Muscle layer of colon (tissue), 2 donors: ENCODE data around the gene DYNLL2.
"Not testable (repeated sequence)": the region's sequence is repeated elsewhere in the genome, so short reads cannot be mapped to it uniquely, and the experiment has no call there.

Experiments used
- H3K27ac ChIP-seq: one replicate; pipeline ENCODE4 v1.7.0; 2013; ENCODE audit warnings: low read depth, mild to moderate bottlenecking, low read length, moderate library complexity
- H3K27me3 ChIP-seq, 2 donors: one replicate each; pipeline ENCODE4 v1.7.0; 2013; ENCODE audit warnings: low read length in 2 of 2, mild to moderate bottlenecking in 2 of 2; ENCODE audit not compliant: insufficient read depth in 2 of 2, control insufficient read depth in 1 of 2
- H3K36me3 ChIP-seq: one replicate; pipeline ENCODE4 v1.7.0; 2013; ENCODE audit warnings: mild to moderate bottlenecking, low read length; ENCODE audit not compliant: insufficient read depth
- H3K4me1 ChIP-seq: one replicate; pipeline ENCODE4 v1.7.0; 2013; ENCODE audit warnings: mild to moderate bottlenecking, low read length; ENCODE audit not compliant: insufficient read depth
- H3K4me3 ChIP-seq, 2 donors: one replicate each; pipeline ENCODE4 v1.7.0; 2013; ENCODE audit warnings: low read length in 2 of 2, low read depth in 1 of 2, mild to moderate bottlenecking in 1 of 2, moderate library complexity in 1 of 2
- H3K9ac ChIP-seq: one replicate; pipeline ENCODE4 v1.7.0; 2013; ENCODE audit warnings: low read length
- H3K9me3 ChIP-seq: one replicate; pipeline ENCODE4 v1.7.0; 2013; ENCODE audit warnings: mild to moderate bottlenecking, low read length
- donor health status: abdominal sarcoma.
- donor health status: Adenocarcinoma of cecum.

Gene DYNLL2

GRCh38 chr17:58091024-58091567 is 7.9 kb downstream of the DYNLL2 start:
- no peaks in the 10 kb centered on the region for H3K9me3 ChIP-seq
- H3K27ac ChIP-seq, result no peak overlapping the region
- no peaks in the 10 kb centered on the region for H3K27me3 ChIP-seq
- peaks cover 16% of the 10 kb centered on the region for H3K4me1 ChIP-seq
- no peak overlapping the region for H3K9ac ChIP-seq
- peaks cover 62% of the 10 kb centered on the region for H3K36me3 ChIP-seq
- H3K4me3 ChIP-seq, result no peak overlapping the region

GRCh38 chr17:58092101-58092796 is 9.0 kb downstream of the DYNLL2 start:
- Histone ChIP-seq H3K4me1 (peaks cover 5% of the 10 kb centered on the region), H3K27ac (no peak overlapping the region), H3K36me3 (peaks cover 58% of the 10 kb centered on the region), H3K9me3 (no peaks in the 10 kb centered on the region), H3K9ac (no peak overlapping the region), H3K4me3 (no peak overlapping the region), H3K27me3 (no peaks in the 10 kb centered on the region)

- Histone ChIP-seq H3K4me1 (peaks cover 1% of the 10 kb centered on the region), H3K4me3 (no peak overlapping the region), H3K9ac (no peak overlapping the region), H3K27ac (no peak overlapping the region), H3K9me3 (no peaks in the 10 kb centered on the region), H3K27me3 (no peaks in the 10 kb centered on the region), H3K36me3 (peaks cover 51% of the 10 kb centered on the region)
Measured at GRCh38 chr17:58092797-58093385, 9.7 kb downstream of the DYNLL2 start.

- Histone ChIP-seq H3K4me1 (no peaks in the 10 kb centered on the region), H3K36me3 (peaks cover 45% of the 10 kb centered on the region)
Measured at GRCh38 chr17:58094118-58094517, 10.9 kb downstream of the DYNLL2 start.

GRCh38 chr17:58096892-58097291 is 13.7 kb downstream of the DYNLL2 start:
- no peak overlapping the region for H3K9ac ChIP-seq
- H3K27me3 ChIP-seq, result no peaks in the 10 kb centered on the region
- H3K4me1 ChIP-seq, result no peaks in the 10 kb centered on the region
- no peaks in the 10 kb centered on the region for H3K9me3 ChIP-seq
- peaks cover 20% of the 10 kb centered on the region for H3K36me3 ChIP-seq
- no peak overlapping the region for H3K27ac ChIP-seq
- H3K4me3 ChIP-seq, result no peak overlapping the region

More at GRCh38 chr17:58094118-58094517, 10.9 kb downstream of the DYNLL2 start:
- Histone ChIP-seq H3K27me3 (no peaks in the 10 kb centered on the region), H3K9ac (no peak overlapping the region), H3K27ac (no peak overlapping the region), H3K4me3 (no peak overlapping the region), H3K9me3 (no peaks in the 10 kb centered on the region)

- Histone ChIP-seq H3K4me1 (no peaks in the 10 kb centered on the region), H3K27me3 (no peaks in the 10 kb centered on the region), H3K27ac (no peak overlapping the region), H3K36me3 (peaks cover 13% of the 10 kb centered on the region), H3K9me3 (no peaks in the 10 kb centered on the region), H3K9ac (no peak overlapping the region), H3K4me3 (no peak overlapping the region)
Measured at GRCh38 chr17:58097384-58098088, 14.3 kb downstream of the DYNLL2 start.

GRCh38 chr17:58100506-58100905 is 17.3 kb downstream of the DYNLL2 start:
- no peaks in the 10 kb centered on the region for H3K4me1 ChIP-seq

GRCh38 chr17:58101898-58102297 is 18.7 kb downstream of the DYNLL2 start:
- H3K27ac ChIP-seq, H3K36me3 ChIP-seq, H3K9ac ChIP-seq, H3K9me3 ChIP-seq, H3K27me3 ChIP-seq, H3K4me3 ChIP-seq, H3K4me1 ChIP-seq: not testable (repeated sequence)

More at GRCh38 chr17:58100506-58100905, 17.3 kb downstream of the DYNLL2 start:
- no peak overlapping the region for H3K4me3 ChIP-seq
- no peaks in the 10 kb centered on the region for H3K27me3 ChIP-seq
- no peaks in the 10 kb centered on the region for H3K9me3 ChIP-seq
- H3K36me3 ChIP-seq, result no peaks in the 10 kb centered on the region
- H3K27ac ChIP-seq, result no peak overlapping the region
- no peak overlapping the region for H3K9ac ChIP-seq

GRCh38 chr17:58105093-58105492 is 21.9 kb downstream of the DYNLL2 start:
- Histone ChIP-seq H3K9ac (no peak overlapping the region), H3K27ac (no peak overlapping the region), H3K4me1 (no peaks in the 10 kb centered on the region), H3K36me3 (no peaks in the 10 kb centered on the region), H3K27me3 (no peaks in the 10 kb centered on the region), H3K9me3 (no peaks in the 10 kb centered on the region), H3K4me3 (no peak overlapping the region)

GRCh38 chr17:58107306-58107705 is 24.1 kb downstream of the DYNLL2 start:
- no peaks in the 10 kb centered on the region for H3K9me3 ChIP-seq
- no peak overlapping the region for H3K4me3 ChIP-seq
- no peaks in the 10 kb centered on the region for H3K36me3 ChIP-seq
- H3K9ac ChIP-seq, result no peak overlapping the region
- no peak overlapping the region for H3K27ac ChIP-seq
- no peaks in the 10 kb centered on the region for H3K27me3 ChIP-seq
- H3K4me1 ChIP-seq, result no peaks in the 10 kb centered on the region

- H3K4me3 ChIP-seq, result no peak overlapping the region
- H3K9ac ChIP-seq, result no peak overlapping the region
- H3K4me1 ChIP-seq, result no peaks in the 10 kb centered on the region
- H3K36me3 ChIP-seq, result no peaks in the 10 kb centered on the region
- no peaks in the 10 kb centered on the region for H3K9me3 ChIP-seq
- no peaks in the 10 kb centered on the region for H3K27me3 ChIP-seq
- no peak overlapping the region for H3K27ac ChIP-seq
Measured at GRCh38 chr17:58109197-58109596, 26.0 kb downstream of the DYNLL2 start.
